ENCODE measurements around the gene RNF169. TPM values are rescaled to one million over a fixed set of nuclear protein-coding genes. Genes with fewer than 3 reads are reported as not detected.

Gene RNF169
- total RNA-seq, 1 donor from 2014 or later: 20.9 TPM

GRCh38 chr11:74703211-74703610 lies 45.4 kb upstream of the RNF169 start:
- H3K9me3 ChIP-seq: no peaks in the 10 kb centered on the region

GRCh38 chr11:74707182-74707581 lies 41.5 kb upstream of the RNF169 start:
- no peaks in the 10 kb centered on the region for H3K36me3 ChIP-seq
- intact Hi-C loops (cut with DNase I): no loop called here
- H3K27ac ChIP-seq: no peak overlapping the region
- H3K4me3 ChIP-seq: no peak overlapping the region
- TF ChIP-seq POLR2A (IDR thresholded peaks at IDR 0.05): no peak
- TF ChIP-seq CTCF (IDR thresholded peaks at IDR 0.05): no peak
- no peak for TF ChIP-seq POLR2AphosphoS5 (IDR thresholded peaks at IDR 0.05; ENCODE audit: insufficient read depth in 1 of 2, low read depth in 1 of 2)
- H3K27me3 ChIP-seq: no peaks in the 10 kb centered on the region
- no peaks in the 10 kb centered on the region for H3K4me1 ChIP-seq
- no peaks in the 10 kb centered on the region for H3K9me3 ChIP-seq
- DNase-seq (ENCODE audit: extremely low spot score in 2 of 2): no peak

More at GRCh38 chr11:74703211-74703610, 45.4 kb upstream of the RNF169 start:
- H3K27ac ChIP-seq: no peak overlapping the region
- H3K36me3 ChIP-seq: no peaks in the 10 kb centered on the region
- H3K4me1 ChIP-seq: no peaks in the 10 kb centered on the region
- intact Hi-C loops (cut with DNase I): no loop called here
- DNase-seq (ENCODE audit: extremely low spot score in 2 of 2): no peak
- TF ChIP-seq POLR2AphosphoS5 (IDR thresholded peaks at IDR 0.05; ENCODE audit: insufficient read depth in 1 of 2, low read depth in 1 of 2): no peak
- no peak for TF ChIP-seq POLR2A (IDR thresholded peaks at IDR 0.05)
- no peak for TF ChIP-seq CTCF (IDR thresholded peaks at IDR 0.05)
- no peak overlapping the region for H3K4me3 ChIP-seq
- no peaks in the 10 kb centered on the region for H3K27me3 ChIP-seq

GRCh38 chr11:74707602-74708510 lies 40.8 kb upstream of the RNF169 start:
- no peak overlapping the region for H3K4me3 ChIP-seq
- intact Hi-C loops (cut with DNase I): no loop called here
- no peaks in the 10 kb centered on the region for H3K4me1 ChIP-seq
- no peaks in the 10 kb centered on the region for H3K36me3 ChIP-seq
- no peaks in the 10 kb centered on the region for H3K9me3 ChIP-seq
- DNase-seq (ENCODE audit: extremely low spot score in 2 of 2): no peak
- TF ChIP-seq POLR2A (IDR thresholded peaks at IDR 0.05) (no peak), CTCF (IDR thresholded peaks at IDR 0.05) (no peak), POLR2AphosphoS5 (IDR thresholded peaks at IDR 0.05; ENCODE audit: insufficient read depth in 1 of 2, low read depth in 1 of 2) (no peak)
- H3K27me3 ChIP-seq: no peaks in the 10 kb centered on the region
- H3K27ac ChIP-seq: no peak overlapping the region

- Histone ChIP-seq H3K4me3 (no peak overlapping the region), H3K36me3 (no peaks in the 10 kb centered on the region), H3K9me3 (no peaks in the 10 kb centered on the region), H3K4me1 (no peaks in the 10 kb centered on the region), H3K27me3 (no peaks in the 10 kb centered on the region), H3K27ac (no peak overlapping the region)
- intact Hi-C loops (cut with DNase I): no loop called here
- TF ChIP-seq POLR2AphosphoS5 (IDR thresholded peaks at IDR 0.05; ENCODE audit: insufficient read depth in 1 of 2, low read depth in 1 of 2) (no peak), POLR2A (IDR thresholded peaks at IDR 0.05) (no peak), CTCF (IDR thresholded peaks at IDR 0.05) (no peak)
- DNase-seq (ENCODE audit: extremely low spot score in 2 of 2): no peak
Measured at GRCh38 chr11:74709175-74709574, 39.5 kb upstream of the RNF169 start.
